GM19468 (cell line): Measurements from ENCODE around the gene MMP15.
"Not testable (repeated sequence)": the region's sequence is repeated elsewhere in the genome, so short reads cannot be mapped to it uniquely, and the experiment has no call there.

Experiments
- ATAC-seq: cut with Tn5 transposase; IDR thresholded peaks from one replicate; pipeline ENCODE4 v1.9.1; 2021; ENCODE audit warnings: mild to moderate bottlenecking, moderate library complexity, moderate number of reproducible peaks; ENCODE audit not compliant: unreplicated experiment; ENCODE audit errors: extremely low read depth

Gene MMP15

GRCh38 chr16:58077796-58078195 is 52.2 kb downstream of the MMP15 start:
- no peak for ATAC-seq

GRCh38 chr16:58080657-58081056 is 55.1 kb downstream of the MMP15 start:
- ATAC-seq: not testable (repeated sequence)

GRCh38 chr16:58082381-58082780 is 56.8 kb downstream of the MMP15 start:
- ATAC-seq: no peak

- no peak for ATAC-seq
Observed at GRCh38 chr16:58084635-58085034, 59.1 kb downstream of the MMP15 start.

GRCh38 chr16:58085171-58085570 is 59.6 kb downstream of the MMP15 start:
- no peak for ATAC-seq

GRCh38 chr16:58085584-58086251 is 60.2 kb downstream of the MMP15 start:
- ATAC-seq: no peak

- no peak for ATAC-seq
Observed at GRCh38 chr16:58086381-58087208, 61.0 kb downstream of the MMP15 start.

- no peak for ATAC-seq
Observed at GRCh38 chr16:58087209-58087913, 61.8 kb downstream of the MMP15 start.

GRCh38 chr16:58088091-58088490 is 62.5 kb downstream of the MMP15 start:
- ATAC-seq: no peak

GRCh38 chr16:58090396-58090795 is 64.8 kb downstream of the MMP15 start:
- ATAC-seq: not testable (repeated sequence)

GRCh38 chr16:58094026-58094425 is 68.5 kb downstream of the MMP15 start:
- ATAC-seq: no peak

GRCh38 chr16:58094791-58095574 is 69.4 kb downstream of the MMP15 start:
- no peak for ATAC-seq

GRCh38 chr16:58095575-58095960 is 70.0 kb downstream of the MMP15 start:
- ATAC-seq: not testable (repeated sequence)

GRCh38 chr16:58096249-58096648 is 70.7 kb downstream of the MMP15 start:
- no peak for ATAC-seq
